ENCODE data around the gene PRUNE2.

Gene PRUNE2

GRCh38 chr9:76662476-76663281 is 243.2 kb downstream of the PRUNE2 start:
- no peak for DNase-seq (ENCODE audit: low read depth, low spot score)

- no peak for DNase-seq (ENCODE audit: low read depth, low spot score)
Observed at GRCh38 chr9:76658510-76659231, 247.2 kb downstream of the PRUNE2 start.

- DNase-seq (ENCODE audit: low read depth, low spot score): no peak
Observed at GRCh38 chr9:76657265-76657664, 248.6 kb downstream of the PRUNE2 start.

- DNase-seq (ENCODE audit: low read depth, low spot score): no peak
Observed at GRCh38 chr9:76655971-76656370, 249.9 kb downstream of the PRUNE2 start.

- no peak for DNase-seq (ENCODE audit: low read depth, low spot score)
Observed at GRCh38 chr9:76655121-76655541, 250.8 kb downstream of the PRUNE2 start.

- DNase-seq (ENCODE audit: low read depth, low spot score): no peak
Observed at GRCh38 chr9:76654575-76654974, 251.3 kb downstream of the PRUNE2 start.

- DNase-seq (ENCODE audit: low read depth, low spot score): no peak
Observed at GRCh38 chr9:76654051-76654461, 251.9 kb downstream of the PRUNE2 start.

GRCh38 chr9:76652894-76653293 is 253.0 kb downstream of the PRUNE2 start:
- DNase-seq (ENCODE audit: low read depth, low spot score): no peak

- no peak for DNase-seq (ENCODE audit: low read depth, low spot score)
Observed at GRCh38 chr9:76651119-76651705, 254.7 kb downstream of the PRUNE2 start.

- DNase-seq (ENCODE audit: low read depth, low spot score): no peak
Observed at GRCh38 chr9:76650692-76651091, 255.2 kb downstream of the PRUNE2 start.

GRCh38 chr9:76649894-76650293 is 256.0 kb downstream of the PRUNE2 start:
- no peak for DNase-seq (ENCODE audit: low read depth, low spot score)

GRCh38 chr9:76646249-76646648 is 259.7 kb downstream of the PRUNE2 start:
- no peak for DNase-seq (ENCODE audit: low read depth, low spot score)

- no peak for DNase-seq (ENCODE audit: low read depth, low spot score)
Observed at GRCh38 chr9:76644647-76645250, 261.2 kb downstream of the PRUNE2 start.

- no peak for DNase-seq (ENCODE audit: low read depth, low spot score)
Observed at GRCh38 chr9:76644171-76644570, 261.7 kb downstream of the PRUNE2 start.

- DNase-seq (ENCODE audit: low read depth, low spot score): no peak
Observed at GRCh38 chr9:76643399-76644117, 262.4 kb downstream of the PRUNE2 start.

- DNase-seq (ENCODE audit: low read depth, low spot score): no peak
Observed at GRCh38 chr9:76642701-76643209, 263.2 kb downstream of the PRUNE2 start.

GRCh38 chr9:76642074-76642473 is 263.8 kb downstream of the PRUNE2 start:
- DNase-seq (ENCODE audit: low read depth, low spot score): no peak

GRCh38 chr9:76638001-76638400 is 267.9 kb downstream of the PRUNE2 start:
- no peak for DNase-seq (ENCODE audit: low read depth, low spot score)

- no peak for DNase-seq (ENCODE audit: low read depth, low spot score)
Observed at GRCh38 chr9:76637416-76637815, 268.5 kb downstream of the PRUNE2 start.

- DNase-seq (ENCODE audit: low read depth, low spot score): no peak
Observed at GRCh38 chr9:76634356-76635054, 271.4 kb downstream of the PRUNE2 start.

GRCh38 chr9:76630916-76631315 is 275.0 kb downstream of the PRUNE2 start:
- no peak for DNase-seq (ENCODE audit: low read depth, low spot score)

Measured in activated naive CD8-positive, alpha-beta T cell treated with anti-CD3 and anti-CD28 coated beads, Interleukin-2, amount 50 U/mL, for 16 hours (primary cell).